Measurements from ENCODE around the gene HNF1B.

Gene HNF1B

GRCh38 chr17:37713028-37713431 lies 31.8 kb downstream of the HNF1B start:
- H3K9ac ChIP-seq (ENCODE audit: insufficient read length), result no peak overlapping the region
- H3K9me3 ChIP-seq (ENCODE audit: low read depth, low read length), result no peaks in the 10 kb centered on the region
- DNase-seq (ENCODE audit: low read depth, low spot score), result no peak
- H3K36me3 ChIP-seq (ENCODE audit: insufficient read depth, low read length), result no peaks in the 10 kb centered on the region
- no peak for TF ChIP-seq FOXP2 (optimal IDR thresholded peaks at IDR 0.05; ENCODE audit: control extremely low read depth, extremely low read length, insufficient read depth)
- no peak for TF ChIP-seq POLR2AphosphoS5 (IDR thresholded peaks at IDR 0.05; ENCODE audit: borderline replicate concordance, low read depth, low read length)
- no peak for TF ChIP-seq EZH2 (IDR thresholded peaks at IDR 0.05)
- H3K27ac ChIP-seq, result no peak overlapping the region
- H3K4me3 ChIP-seq, result no peak overlapping the region

- Histone ChIP-seq H3K27ac (no peak overlapping the region), H3K36me3 (ENCODE audit: insufficient read depth, low read length) (no peaks in the 10 kb centered on the region), H3K4me3 (no peak overlapping the region), H3K9me3 (ENCODE audit: low read depth, low read length) (no peaks in the 10 kb centered on the region), H3K9ac (ENCODE audit: insufficient read length) (no peak overlapping the region)
- TF ChIP-seq FOXP2 (optimal IDR thresholded peaks at IDR 0.05; ENCODE audit: control extremely low read depth, extremely low read length, insufficient read depth) (no peak), EZH2 (IDR thresholded peaks at IDR 0.05) (no peak), POLR2AphosphoS5 (IDR thresholded peaks at IDR 0.05; ENCODE audit: borderline replicate concordance, low read depth, low read length) (no peak)
- no peak for DNase-seq (ENCODE audit: low read depth, low spot score)
Measured at GRCh38 chr17:37711113-37711512, 33.7 kb downstream of the HNF1B start.

GRCh38 chr17:37710344-37710886 lies 34.4 kb downstream of the HNF1B start:
- Histone ChIP-seq H3K27ac (no peak overlapping the region), H3K36me3 (ENCODE audit: insufficient read depth, low read length) (no peaks in the 10 kb centered on the region), H3K4me3 (no peak overlapping the region), H3K9ac (ENCODE audit: insufficient read length) (no peak overlapping the region), H3K9me3 (ENCODE audit: low read depth, low read length) (no peaks in the 10 kb centered on the region)
- no peak for DNase-seq (ENCODE audit: low read depth, low spot score)
- TF ChIP-seq FOXP2 (optimal IDR thresholded peaks at IDR 0.05; ENCODE audit: control extremely low read depth, extremely low read length, insufficient read depth) (no peak), EZH2 (IDR thresholded peaks at IDR 0.05) (no peak), POLR2AphosphoS5 (IDR thresholded peaks at IDR 0.05; ENCODE audit: borderline replicate concordance, low read depth, low read length) (no peak)

GRCh38 chr17:37708616-37709212 lies 36.1 kb downstream of the HNF1B start:
- TF ChIP-seq FOXP2 (optimal IDR thresholded peaks at IDR 0.05; ENCODE audit: control extremely low read depth, extremely low read length, insufficient read depth) (no peak), EZH2 (IDR thresholded peaks at IDR 0.05) (no peak), POLR2AphosphoS5 (IDR thresholded peaks at IDR 0.05; ENCODE audit: borderline replicate concordance, low read depth, low read length) (no peak)

GRCh38 chr17:37708008-37708615 lies 36.7 kb downstream of the HNF1B start:
- no peak for TF ChIP-seq FOXP2 (optimal IDR thresholded peaks at IDR 0.05; ENCODE audit: control extremely low read depth, extremely low read length, insufficient read depth)
- TF ChIP-seq POLR2AphosphoS5 (IDR thresholded peaks at IDR 0.05; ENCODE audit: borderline replicate concordance, low read depth, low read length), result no peak
- TF ChIP-seq EZH2 (IDR thresholded peaks at IDR 0.05), result no peak
- no peak overlapping the region for H3K27ac ChIP-seq
- no peak overlapping the region for H3K4me3 ChIP-seq
- no peak for DNase-seq (ENCODE audit: low read depth, low spot score)
- H3K9me3 ChIP-seq (ENCODE audit: low read depth, low read length), result no peaks in the 10 kb centered on the region
- no peaks in the 10 kb centered on the region for H3K36me3 ChIP-seq (ENCODE audit: insufficient read depth, low read length)
- H3K9ac ChIP-seq (ENCODE audit: insufficient read length), result no peak overlapping the region

More at GRCh38 chr17:37708616-37709212, 36.1 kb downstream of the HNF1B start:
- H3K27ac ChIP-seq, result no peak overlapping the region
- H3K9me3 ChIP-seq (ENCODE audit: low read depth, low read length), result no peaks in the 10 kb centered on the region
- no peak overlapping the region for H3K4me3 ChIP-seq
- no peaks in the 10 kb centered on the region for H3K36me3 ChIP-seq (ENCODE audit: insufficient read depth, low read length)
- H3K9ac ChIP-seq (ENCODE audit: insufficient read length), result no peak overlapping the region
- DNase-seq (ENCODE audit: low read depth, low spot score), result no peak

- DNase-seq (ENCODE audit: low read depth, low spot score), result no peak
- Histone ChIP-seq H3K9ac (ENCODE audit: insufficient read length) (no peak overlapping the region), H3K27ac (no peak overlapping the region), H3K9me3 (ENCODE audit: low read depth, low read length) (no peaks in the 10 kb centered on the region), H3K36me3 (ENCODE audit: insufficient read depth, low read length) (no peaks in the 10 kb centered on the region), H3K4me3 (no peak overlapping the region)
- no peak for TF ChIP-seq FOXP2 (optimal IDR thresholded peaks at IDR 0.05; ENCODE audit: control extremely low read depth, extremely low read length, insufficient read depth)
- no peak for TF ChIP-seq EZH2 (IDR thresholded peaks at IDR 0.05)
- TF ChIP-seq POLR2AphosphoS5 (IDR thresholded peaks at IDR 0.05; ENCODE audit: borderline replicate concordance, low read depth, low read length), result no peak
Measured at GRCh38 chr17:37706446-37706845, 38.4 kb downstream of the HNF1B start.

GRCh38 chr17:37702598-37702997 lies 42.3 kb downstream of the HNF1B start:
- DNase-seq (ENCODE audit: low read depth, low spot score), result no peak

GRCh38 chr17:37701496-37701898 lies 43.4 kb downstream of the HNF1B start:
- H3K9ac ChIP-seq (ENCODE audit: insufficient read length), result no peak overlapping the region
- H3K36me3 ChIP-seq (ENCODE audit: insufficient read depth, low read length), result no peaks in the 10 kb centered on the region
- no peak overlapping the region for H3K27ac ChIP-seq
- no peaks in the 10 kb centered on the region for H3K9me3 ChIP-seq (ENCODE audit: low read depth, low read length)
- no peak for DNase-seq (ENCODE audit: low read depth, low spot score)
- no peak overlapping the region for H3K4me3 ChIP-seq
- TF ChIP-seq POLR2AphosphoS5 (IDR thresholded peaks at IDR 0.05; ENCODE audit: borderline replicate concordance, low read depth, low read length) (no peak), EZH2 (IDR thresholded peaks at IDR 0.05) (no peak), FOXP2 (optimal IDR thresholded peaks at IDR 0.05; ENCODE audit: control extremely low read depth, extremely low read length, insufficient read depth) (no peak)

More at GRCh38 chr17:37702598-37702997, 42.3 kb downstream of the HNF1B start:
- TF ChIP-seq FOXP2 (optimal IDR thresholded peaks at IDR 0.05; ENCODE audit: control extremely low read depth, extremely low read length, insufficient read depth) (no peak), POLR2AphosphoS5 (IDR thresholded peaks at IDR 0.05; ENCODE audit: borderline replicate concordance, low read depth, low read length) (no peak), EZH2 (IDR thresholded peaks at IDR 0.05) (no peak)
- H3K27ac ChIP-seq, result no peak overlapping the region
- H3K9me3 ChIP-seq (ENCODE audit: low read depth, low read length), result no peaks in the 10 kb centered on the region
- no peak overlapping the region for H3K9ac ChIP-seq (ENCODE audit: insufficient read length)
- H3K36me3 ChIP-seq (ENCODE audit: insufficient read depth, low read length), result no peaks in the 10 kb centered on the region
- no peak overlapping the region for H3K4me3 ChIP-seq
